Natural killer cell (primary cell): Measurements from ENCODE around the gene PLPPR1. TPM values are rescaled to one million over a fixed set of nuclear protein-coding genes. Genes with fewer than 3 reads are reported as not detected.

Experiments used
- ATAC-seq, 3 donors: fragments of 150-1000 bp in 2 of 3; fragments of 200-7000 bp in 1 of 3; cut with Tn5 transposase; 1 replicate in 1 of 3; 2 replicates in 2 of 3; pipeline ENCODE4 v1.10.0; 2021; ENCODE audit warnings: mild to moderate bottlenecking in 2 of 3, moderate library complexity in 2 of 3
- DNase-seq, 2 donors: peaks; one replicate each; pipeline versions ENCODE4 v3.0.0 to v3.0.0-alpha.2; 2013 to 2021; ENCODE audit warnings: mixed read lengths in 1 of 2
- H3K27ac ChIP-seq: one replicate; pipeline ENCODE4 v1.5.1; 2013; ENCODE audit warnings: mild to moderate bottlenecking, low read length
- H3K27me3 ChIP-seq: one replicate; pipeline ENCODE4 v1.6.1; 2013; ENCODE audit warnings: low read length; ENCODE audit not compliant: control insufficient read depth, insufficient read depth
- H3K36me3 ChIP-seq: one replicate; pipeline ENCODE4 v1.6.1; 2013; ENCODE audit warnings: low read length; ENCODE audit not compliant: control insufficient read depth, insufficient read depth
- H3K4me1 ChIP-seq: one replicate; pipeline ENCODE4 v1.6.1; 2013; ENCODE audit warnings: low read length; ENCODE audit not compliant: control insufficient read depth, insufficient read depth
- H3K4me3 ChIP-seq: one replicate; pipeline ENCODE4 v1.5.1; 2013; ENCODE audit warnings: low read length
- H3K9me3 ChIP-seq: one replicate; pipeline ENCODE4 v1.6.1; 2013; ENCODE audit warnings: low read length; ENCODE audit not compliant: control insufficient read depth, insufficient read depth
- H3K27ac Mint-ChIP-seq, 2 donors: one replicate each; pipeline ENCODE4 v1.8.0; 2022; ENCODE audit warnings: mild to moderate bottlenecking in 2 of 2, mixed read lengths in 2 of 2, moderate library complexity in 1 of 2
- H3K27me3 Mint-ChIP-seq, 2 donors: one replicate each; pipeline ENCODE4 v1.8.0; 2022; ENCODE audit warnings: low read depth in 2 of 2, mixed read lengths in 2 of 2
- H3K36me3 Mint-ChIP-seq: one replicate; pipeline ENCODE4 v1.8.0; 2022; ENCODE audit warnings: mixed read lengths
- H3K4me1 Mint-ChIP-seq, 2 donors: one replicate each; pipeline ENCODE4 v1.8.0; 2022; ENCODE audit warnings: mixed read lengths in 2 of 2
- H3K4me3 Mint-ChIP-seq: one replicate; pipeline ENCODE4 v1.8.0; 2022; ENCODE audit warnings: mild to moderate bottlenecking, moderate library complexity, mixed read lengths
- H3K9me3 Mint-ChIP-seq, 2 donors: one replicate each; pipeline ENCODE4 v1.8.0; 2022; ENCODE audit warnings: mixed read lengths in 2 of 2
- WGBS: methylation state at CpG from one replicate; pipeline ENCODE4 v1.1.7; 2013; ENCODE audit warnings: missing lambda C conversion rate; ENCODE audit not compliant: insufficient coverage; 5-methylcytosine and 5-hydroxymethylcytosine counted together
- intact Hi-C: fragments of 100-400 bp; cut with micrococcal nuclease; formaldehyde crosslinking; loops from one replicate; pipeline ENCODE4 v1.14.2; 2022
- total RNA-seq, 4 donors: library from RNA; stranded (reverse); fragments of 120-200 nt in 1 of 4; gene quantifications; one replicate each; pipeline versions ENCODE4 v1.2.3 to v1.2.4, GENCODE V29; 2013 to 2022
- TF ChIP-seq, protein P1 (sequence below): fragments of 200-600 bp; IDR thresholded peaks from one replicate; pipeline ENCODE4 v1.8.0; 2022; ENCODE audit warnings: antibody characterized with exemption

PLPPR1 gene
- total RNA-seq, 3 donors from 2014 or later (not counting 1 experiment from before 2014, with no cell fraction given): not detected

DNA sequence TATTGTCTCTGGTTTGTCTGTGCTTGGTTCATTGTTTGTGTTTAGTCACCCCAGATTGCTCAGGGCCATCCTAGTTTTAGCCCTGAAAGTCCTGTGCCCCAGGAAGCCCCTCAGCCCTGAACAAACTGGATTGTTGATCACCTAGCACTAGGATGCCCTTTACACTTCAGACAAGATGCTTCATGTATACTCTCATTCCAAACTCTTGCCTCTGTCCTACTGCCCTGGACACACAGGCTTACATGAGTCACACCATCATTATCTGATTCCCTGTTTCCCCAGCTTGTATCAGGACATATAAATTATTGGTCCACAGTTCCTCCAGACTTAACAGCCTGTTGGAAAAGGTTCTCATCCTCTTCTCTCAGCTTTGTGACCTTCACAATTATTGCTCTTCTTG lies 236.2 kb downstream of the PLPPR1 start:
- Mint-ChIP-seq H3K9me3 (peaks cover 7 to 8% of the 10 kb centered on the region in 2 donors), H3K4me3 (no peak overlapping the region), H3K4me1 (no peaks in the 10 kb centered on the region), H3K27me3 (no peaks in the 10 kb centered on the region), H3K36me3 (no peaks in the 10 kb centered on the region), H3K27ac (no peak overlapping the region)
- TF ChIP-seq, protein P1, sequence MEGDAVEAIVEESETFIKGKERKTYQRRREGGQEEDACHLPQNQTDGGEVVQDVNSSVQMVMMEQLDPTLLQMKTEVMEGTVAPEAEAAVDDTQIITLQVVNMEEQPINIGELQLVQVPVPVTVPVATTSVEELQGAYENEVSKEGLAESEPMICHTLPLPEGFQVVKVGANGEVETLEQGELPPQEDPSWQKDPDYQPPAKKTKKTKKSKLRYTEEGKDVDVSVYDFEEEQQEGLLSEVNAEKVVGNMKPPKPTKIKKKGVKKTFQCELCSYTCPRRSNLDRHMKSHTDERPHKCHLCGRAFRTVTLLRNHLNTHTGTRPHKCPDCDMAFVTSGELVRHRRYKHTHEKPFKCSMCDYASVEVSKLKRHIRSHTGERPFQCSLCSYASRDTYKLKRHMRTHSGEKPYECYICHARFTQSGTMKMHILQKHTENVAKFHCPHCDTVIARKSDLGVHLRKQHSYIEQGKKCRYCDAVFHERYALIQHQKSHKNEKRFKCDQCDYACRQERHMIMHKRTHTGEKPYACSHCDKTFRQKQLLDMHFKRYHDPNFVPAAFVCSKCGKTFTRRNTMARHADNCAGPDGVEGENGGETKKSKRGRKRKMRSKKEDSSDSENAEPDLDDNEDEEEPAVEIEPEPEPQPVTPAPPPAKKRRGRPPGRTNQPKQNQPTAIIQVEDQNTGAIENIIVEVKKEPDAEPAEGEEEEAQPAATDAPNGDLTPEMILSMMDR: no peak
- Histone ChIP-seq H3K4me3 (no peak overlapping the region), H3K36me3 (no peaks in the 10 kb centered on the region), H3K9me3 (no peaks in the 10 kb centered on the region), H3K27ac (no peak overlapping the region), H3K27me3 (no peaks in the 10 kb centered on the region), H3K4me1 (no peaks in the 10 kb centered on the region)
- ATAC-seq (no peak), DNase-seq (no peak)
- intact Hi-C loops: no loop called here

DNA sequence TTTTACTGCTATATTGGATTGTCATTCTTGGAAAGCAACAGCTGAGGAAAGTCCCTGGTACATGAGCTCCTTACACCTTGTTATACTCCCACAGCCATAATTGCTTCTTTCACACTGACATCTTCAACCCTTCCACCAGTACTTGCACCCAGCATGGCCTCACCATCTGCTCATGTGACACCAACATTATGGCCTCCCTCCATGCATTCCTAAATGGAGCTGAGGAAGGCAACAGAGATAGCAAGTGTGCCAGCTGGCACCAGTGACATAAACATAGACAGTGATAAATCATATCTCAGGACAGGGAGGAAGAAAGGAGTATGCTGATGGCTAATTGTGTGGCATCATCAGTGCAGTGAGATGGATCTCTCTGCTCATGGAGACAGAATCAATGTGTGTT lies 236.7 kb downstream of the PLPPR1 start:
- no peaks in the 10 kb centered on the region for H3K27me3 Mint-ChIP-seq
- no peak for ATAC-seq
- intact Hi-C loops: no loop called here
- no peaks in the 10 kb centered on the region for H3K4me1 Mint-ChIP-seq
- Histone ChIP-seq H3K9me3 (no peaks in the 10 kb centered on the region), H3K4me3 (no peak overlapping the region), H3K36me3 (no peaks in the 10 kb centered on the region), H3K27me3 (no peaks in the 10 kb centered on the region), H3K4me1 (no peaks in the 10 kb centered on the region), H3K27ac (no peak overlapping the region)
- no peak for DNase-seq
- no peaks in the 10 kb centered on the region for H3K36me3 Mint-ChIP-seq
- H3K27ac Mint-ChIP-seq: no peak overlapping the region
- H3K4me3 Mint-ChIP-seq: no peak overlapping the region
- TF ChIP-seq, protein P1: no peak
- peaks cover 7 to 8% of the 10 kb centered on the region in 2 donors for H3K9me3 Mint-ChIP-seq

DNA sequence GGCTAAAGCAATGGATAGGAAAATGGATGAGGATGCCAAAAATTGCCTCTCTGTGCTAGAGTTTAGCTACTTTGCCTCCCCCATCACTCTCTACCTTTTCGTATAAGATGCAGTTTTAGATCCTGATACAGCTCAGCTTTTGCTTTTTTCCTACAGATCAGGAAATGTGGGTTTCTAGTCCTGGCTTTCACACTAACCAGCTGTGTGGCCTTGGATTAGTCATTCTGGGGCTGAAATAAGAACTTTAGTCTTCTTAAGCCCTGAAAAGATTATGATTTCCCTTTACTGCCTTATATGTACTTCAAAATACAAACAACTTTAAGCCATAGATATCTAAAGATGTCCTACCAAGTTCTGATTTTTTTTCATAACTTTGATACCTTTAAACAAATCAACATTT lies 239.9 kb downstream of the PLPPR1 start:
- H3K4me1 Mint-ChIP-seq: no peaks in the 10 kb centered on the region
- H3K9me3 Mint-ChIP-seq: peaks cover 7 to 8% of the 10 kb centered on the region in 2 donors
- no peak for DNase-seq
- H3K27ac ChIP-seq: no peak overlapping the region
- no peak overlapping the region for H3K27ac Mint-ChIP-seq
- TF ChIP-seq, protein P1: no peak
- H3K36me3 ChIP-seq: no peaks in the 10 kb centered on the region
- WGBS: 89% methylated on average over 1 of the region's 1 CpG
- H3K4me3 Mint-ChIP-seq: no peak overlapping the region
- no peak for ATAC-seq
- H3K9me3 ChIP-seq: no peaks in the 10 kb centered on the region
- H3K27me3 ChIP-seq: no peaks in the 10 kb centered on the region
- no peaks in the 10 kb centered on the region for H3K4me1 ChIP-seq
- no peaks in the 10 kb centered on the region for H3K36me3 Mint-ChIP-seq
- H3K4me3 ChIP-seq: no peak overlapping the region
- intact Hi-C loops: no loop called here
- no peaks in the 10 kb centered on the region for H3K27me3 Mint-ChIP-seq

DNA sequence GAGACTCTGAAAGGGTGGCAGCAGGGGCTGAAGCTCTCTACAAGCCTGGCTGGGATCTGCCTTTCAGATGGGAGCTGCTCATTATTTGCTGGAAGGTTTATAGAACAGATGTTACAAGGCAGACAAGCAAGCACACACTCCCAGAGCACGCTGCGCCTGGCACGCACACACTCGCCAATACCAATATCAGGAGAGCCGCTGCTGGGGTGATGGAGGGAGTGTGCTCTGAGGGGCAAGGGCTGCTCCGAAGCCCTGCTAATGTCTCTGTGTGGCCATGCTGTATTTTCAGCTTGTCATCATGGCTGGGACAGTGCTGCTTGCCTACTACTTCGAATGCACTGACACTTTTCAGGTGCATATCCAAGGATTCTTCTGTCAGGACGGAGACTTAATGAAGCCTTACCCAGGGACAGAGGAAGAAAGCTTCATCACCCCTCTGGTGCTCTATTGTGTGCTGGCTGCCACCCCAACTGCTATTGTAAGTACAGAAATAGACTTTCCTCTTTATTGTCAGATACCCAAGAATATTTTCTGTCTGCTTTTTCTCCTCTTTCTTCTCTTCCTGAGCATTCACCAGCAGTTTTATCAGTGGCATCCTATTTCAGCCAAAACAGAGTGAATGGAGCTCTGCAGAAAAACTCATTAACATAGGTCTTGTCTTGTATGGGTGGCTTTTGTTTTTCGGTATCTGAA lies 241.2 kb downstream of the PLPPR1 start:
- Histone ChIP-seq H3K27ac (no peak overlapping the region), H3K4me3 (no peak overlapping the region), H3K9me3 (no peaks in the 10 kb centered on the region), H3K27me3 (peaks cover under 1% of the 10 kb centered on the region), H3K36me3 (no peaks in the 10 kb centered on the region), H3K4me1 (no peaks in the 10 kb centered on the region)
- ATAC-seq (no peak), DNase-seq (no peak)
- intact Hi-C loops: no loop called here
- H3K4me1 Mint-ChIP-seq: no peaks in the 10 kb centered on the region
- H3K4me3 Mint-ChIP-seq: no peak overlapping the region
- H3K36me3 Mint-ChIP-seq: no peaks in the 10 kb centered on the region
- H3K27me3 Mint-ChIP-seq: no peaks in the 10 kb centered on the region
- peaks cover 0 to 2% of the 10 kb centered on the region in 2 donors for H3K9me3 Mint-ChIP-seq
- TF ChIP-seq, protein P1: no peak
- 85% methylated on average over 9 of the region's 9 CpGs for WGBS
- H3K27ac Mint-ChIP-seq: no peak overlapping the region
